Breast epithelium (tissue), 4 donors: ENCODE results near the gene C19orf73. TPM values are rescaled to one million over a fixed set of nuclear protein-coding genes. Genes with fewer than 3 reads are reported as not detected.

Experiments used
- DNase-seq, 2 donors: peaks; one replicate each; pipeline ENCODE4 v3.0.0-alpha.2; 2019; ENCODE audit warnings: low spot score in 2 of 2
- H3K27ac ChIP-seq, 2 donors: fragments of 200-600 bp; sonication (generic) in 1 of 2; one replicate each; pipeline ENCODE4 v1.5.1; 2016 to 2019; ENCODE audit warnings: mild to moderate bottlenecking in 1 of 2
- H3K27me3 ChIP-seq, 2 donors: fragments of 200-600 bp; sonication (generic) in 1 of 2; one replicate each; pipeline versions ENCODE4 v1.5.1 to v1.6.0; 2017 to 2019; ENCODE audit warnings: control low read depth in 1 of 2, mild to moderate bottlenecking in 1 of 2
- H3K36me3 ChIP-seq: fragments of 200-600 bp; one replicate; pipeline ENCODE4 v1.5.1; 2019
- H3K4me1 ChIP-seq, 2 donors: fragments of 200-600 bp; sonication (generic); one replicate each; pipeline ENCODE4 v1.5.1; 2016 to 2019; ENCODE audit warnings: control low read depth in 1 of 2
- H3K4me3 ChIP-seq, 3 donors: fragments of 200-600 bp; sonication (generic); 1 replicate in 2 of 3; 2 replicates in 1 of 3; pipeline ENCODE4 v1.5.1; 2016 to 2019; ENCODE audit warnings: mild to moderate bottlenecking in 3 of 3, moderate library complexity in 2 of 3
- H3K9me3 ChIP-seq, 2 donors: fragments of 200-600 bp; sonication (generic) in 1 of 2; one replicate each; pipeline ENCODE4 v1.5.1; 2016 to 2019; ENCODE audit warnings: control low read depth in 1 of 2
- CTCF ChIP-seq, 3 donors: fragments of 450-650 bp; IDR thresholded peaks; one replicate each; pipeline ENCODE4 v1.5.1; 2016 to 2017; ENCODE audit warnings: antibody characterized with exemption in 3 of 3, mild to moderate bottlenecking in 3 of 3, moderate library complexity in 3 of 3
- POLR2A ChIP-seq: fragments of 450-650 bp; IDR thresholded peaks from one replicate; pipeline ENCODE4 v1.6.1; 2016; ENCODE audit warnings: antibody characterized with exemption, mild to moderate bottlenecking, moderate library complexity
- POLR2AphosphoS5 ChIP-seq, 3 donors: sonication (generic); formaldehyde crosslinking; IDR thresholded peaks; one replicate each; pipeline ENCODE4 v1.6.1; 2017; ENCODE audit warnings: antibody characterized with exemption in 3 of 3
- intact Hi-C: fragments of 100-400 bp; cut with DNase I; formaldehyde crosslinking; loops from one replicate; pipeline ENCODE4 v1.15.1; 2023; ENCODE audit warnings: low total_unique reads
- total RNA-seq, 3 donors: library from RNA; depleted of rRNA; stranded (reverse); fragments of >200 nt; gene quantifications; one replicate each; pipeline ENCODE4 v1.1.0, GENCODE V29; 2016

C19orf73 gene
- total RNA-seq, 3 donors from 2014 or later: 3.8 to 5.7 (median 4.6) TPM

GRCh38 chr19:49097453-49098288 lies 21.3 kb downstream of the C19orf73 start:
- Histone ChIP-seq H3K27me3 (no peaks in the 10 kb centered on the region), H3K4me1 (peaks cover 0 to 4% of the 10 kb centered on the region in 2 donors), H3K27ac (peak overlapping the region; percentile 66 to 69), H3K36me3 (no peaks in the 10 kb centered on the region), H3K4me3 (no peak overlapping the region), H3K9me3 (no peaks in the 10 kb centered on the region)
- peak; percentile 78 to 87 for DNase-seq
- peak; percentile 98 to 99 (median 99) for TF ChIP-seq CTCF (IDR thresholded peaks at IDR 0.05)
- TF ChIP-seq POLR2AphosphoS5 (IDR thresholded peaks at IDR 0.05): no peak
- intact Hi-C loops: no loop called here

- no peak overlapping the region for H3K27ac ChIP-seq
- peaks cover 0 to 4% of the 10 kb centered on the region in 2 donors for H3K4me1 ChIP-seq
- TF ChIP-seq CTCF (IDR thresholded peaks at IDR 0.05): no peak
- no peak for TF ChIP-seq POLR2AphosphoS5 (IDR thresholded peaks at IDR 0.05)
- TF ChIP-seq POLR2A: no peak
- H3K4me3 ChIP-seq: no peak overlapping the region
- no peak for DNase-seq
- no peaks in the 10 kb centered on the region for H3K9me3 ChIP-seq
- intact Hi-C loops: no loop called here
- no peaks in the 10 kb centered on the region for H3K27me3 ChIP-seq
- H3K36me3 ChIP-seq: no peaks in the 10 kb centered on the region
These were observed 24.1 kb downstream of the C19orf73 start for GRCh38 chr19:49094505-49095482.

GRCh38 chr19:49092686-49093085 lies 26.3 kb downstream of the C19orf73 start:
- Histone ChIP-seq H3K27me3 (no peaks in the 10 kb centered on the region), H3K36me3 (no peaks in the 10 kb centered on the region), H3K27ac (no peak overlapping the region), H3K9me3 (no peaks in the 10 kb centered on the region), H3K4me3 (no peak overlapping the region), H3K4me1 (peaks cover under 1 to 2% of the 10 kb centered on the region in 2 donors)
- intact Hi-C loops: no loop called here
- DNase-seq: no peak
- no peak for TF ChIP-seq POLR2AphosphoS5 (IDR thresholded peaks at IDR 0.05)
- TF ChIP-seq POLR2A: no peak
- TF ChIP-seq CTCF (IDR thresholded peaks at IDR 0.05): no peak

DNA sequence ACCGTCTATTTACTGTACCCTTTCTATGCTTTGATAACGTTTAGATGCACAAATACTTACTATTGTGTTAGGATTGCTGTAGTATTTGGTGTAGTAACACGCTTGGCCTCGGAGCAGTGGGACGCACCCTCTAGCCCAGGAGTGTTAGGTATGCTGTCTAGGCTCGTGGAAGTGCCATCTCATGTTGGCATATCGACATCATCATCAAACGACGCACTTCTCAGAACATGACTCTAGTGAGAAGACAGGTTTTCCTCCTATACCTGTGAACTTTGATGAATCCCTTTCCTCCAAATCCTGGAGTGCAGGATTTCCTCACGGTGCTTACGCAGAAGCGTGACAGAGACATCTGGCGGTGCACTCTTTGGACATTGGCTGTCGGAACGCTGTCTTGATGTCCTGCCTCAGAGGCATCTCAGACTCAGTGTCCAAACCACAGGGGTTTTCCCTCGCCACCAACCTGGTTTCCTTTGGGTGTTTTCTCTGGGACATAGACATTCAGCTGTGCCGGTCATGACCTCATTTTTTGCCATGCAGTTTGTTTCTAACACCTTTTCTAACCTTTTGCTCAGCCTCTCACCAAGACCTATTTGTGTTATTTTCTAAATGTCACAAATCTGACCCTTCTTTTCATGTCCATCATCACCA lies 27.4 kb downstream of the C19orf73 start:
- Histone ChIP-seq H3K36me3 (no peaks in the 10 kb centered on the region), H3K27ac (no peak overlapping the region), H3K4me3 (no peak overlapping the region), H3K27me3 (no peaks in the 10 kb centered on the region), H3K9me3 (no peaks in the 10 kb centered on the region), H3K4me1 (peaks cover 5 to 7% of the 10 kb centered on the region in 2 donors)
- intact Hi-C loops: no loop called here
- TF ChIP-seq CTCF (IDR thresholded peaks at IDR 0.05) (no peak), POLR2A (no peak), POLR2AphosphoS5 (IDR thresholded peaks at IDR 0.05) (no peak)
- DNase-seq: no peak
